RWPE1 (cell line): ENCODE data around the gene UROD.

Source experiments
- CTCF ChIA-PET: fragments of 350-600 bp; sonication (Branson Sonifier 250); formaldehyde crosslinking; extraction: SDS; loops from one replicate; lab custom pipeline; 2021; lab: Yijun Ruan, JAX
- POLR2A ChIA-PET: fragments of 400-600 bp; formaldehyde crosslinking; extraction: SDS; loops from one replicate; lab custom pipeline; 2020; ENCODE audit warnings: antibody characterized with exemption; ENCODE audit not compliant: low non-redundant PET; lab: Yijun Ruan, JAX
- DNase-seq: peaks from one replicate; pipeline ENCODE4 v3.0.0; 2012; ENCODE audit warnings: low spot score
- H3K27ac ChIP-seq: fragments of 450-650 bp; 2 replicates; pipeline ENCODE4 v1.5.1; 2017
- TF ChIP-seq, protein P1 (sequence below): fragments of 450-650 bp; conservative IDR thresholded peaks from 2 replicates; pipeline ENCODE4 v1.5.1; 2017; ENCODE audit warnings: low read depth, mild to moderate bottlenecking

UROD gene

DNA sequence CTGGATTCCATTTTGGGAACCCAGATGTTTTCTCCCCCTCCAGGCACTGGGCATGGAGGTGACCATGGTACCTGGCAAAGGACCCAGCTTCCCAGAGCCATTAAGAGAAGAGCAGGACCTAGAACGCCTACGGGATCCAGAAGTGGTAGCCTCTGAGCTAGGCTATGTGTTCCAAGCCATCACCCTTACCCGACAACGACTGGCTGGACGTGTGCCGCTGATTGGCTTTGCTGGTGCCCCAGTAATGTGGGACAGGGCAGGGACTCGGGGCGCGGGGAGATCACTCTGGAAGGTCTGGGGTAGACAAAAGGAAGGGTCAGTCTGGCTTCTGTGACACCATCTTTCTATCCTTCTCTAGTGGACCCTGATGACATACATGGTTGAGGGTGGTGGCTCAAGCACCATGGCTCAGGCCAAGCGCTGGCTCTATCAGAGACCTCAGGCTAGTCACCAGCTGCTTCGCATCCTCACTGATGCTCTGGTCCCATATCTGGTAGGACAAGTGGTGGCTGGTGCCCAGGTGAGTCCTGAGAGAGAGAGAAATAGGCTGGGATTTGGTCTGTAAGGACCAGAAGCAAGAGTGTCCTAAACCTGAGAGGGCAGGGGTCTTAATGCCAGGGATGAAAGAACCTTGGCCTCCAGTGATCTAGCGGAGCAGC lies 1.6 kb downstream of the UROD start:
- H3K27ac ChIP-seq = peak overlapping the region; percentile 91
- POLR2A ChIA-PET = no interaction called here
- CTCF ChIA-PET = interaction anchor here (0.6 to 2.1 kb wide), 15 partner anchors 14 to 1788 kb away, joined by 3 to 29 read pairs (median 4); no protein-coding TSS in a partner anchor
- TF ChIP-seq, protein P1, sequence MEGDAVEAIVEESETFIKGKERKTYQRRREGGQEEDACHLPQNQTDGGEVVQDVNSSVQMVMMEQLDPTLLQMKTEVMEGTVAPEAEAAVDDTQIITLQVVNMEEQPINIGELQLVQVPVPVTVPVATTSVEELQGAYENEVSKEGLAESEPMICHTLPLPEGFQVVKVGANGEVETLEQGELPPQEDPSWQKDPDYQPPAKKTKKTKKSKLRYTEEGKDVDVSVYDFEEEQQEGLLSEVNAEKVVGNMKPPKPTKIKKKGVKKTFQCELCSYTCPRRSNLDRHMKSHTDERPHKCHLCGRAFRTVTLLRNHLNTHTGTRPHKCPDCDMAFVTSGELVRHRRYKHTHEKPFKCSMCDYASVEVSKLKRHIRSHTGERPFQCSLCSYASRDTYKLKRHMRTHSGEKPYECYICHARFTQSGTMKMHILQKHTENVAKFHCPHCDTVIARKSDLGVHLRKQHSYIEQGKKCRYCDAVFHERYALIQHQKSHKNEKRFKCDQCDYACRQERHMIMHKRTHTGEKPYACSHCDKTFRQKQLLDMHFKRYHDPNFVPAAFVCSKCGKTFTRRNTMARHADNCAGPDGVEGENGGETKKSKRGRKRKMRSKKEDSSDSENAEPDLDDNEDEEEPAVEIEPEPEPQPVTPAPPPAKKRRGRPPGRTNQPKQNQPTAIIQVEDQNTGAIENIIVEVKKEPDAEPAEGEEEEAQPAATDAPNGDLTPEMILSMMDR = no peak
- no peak for DNase-seq

DNA sequence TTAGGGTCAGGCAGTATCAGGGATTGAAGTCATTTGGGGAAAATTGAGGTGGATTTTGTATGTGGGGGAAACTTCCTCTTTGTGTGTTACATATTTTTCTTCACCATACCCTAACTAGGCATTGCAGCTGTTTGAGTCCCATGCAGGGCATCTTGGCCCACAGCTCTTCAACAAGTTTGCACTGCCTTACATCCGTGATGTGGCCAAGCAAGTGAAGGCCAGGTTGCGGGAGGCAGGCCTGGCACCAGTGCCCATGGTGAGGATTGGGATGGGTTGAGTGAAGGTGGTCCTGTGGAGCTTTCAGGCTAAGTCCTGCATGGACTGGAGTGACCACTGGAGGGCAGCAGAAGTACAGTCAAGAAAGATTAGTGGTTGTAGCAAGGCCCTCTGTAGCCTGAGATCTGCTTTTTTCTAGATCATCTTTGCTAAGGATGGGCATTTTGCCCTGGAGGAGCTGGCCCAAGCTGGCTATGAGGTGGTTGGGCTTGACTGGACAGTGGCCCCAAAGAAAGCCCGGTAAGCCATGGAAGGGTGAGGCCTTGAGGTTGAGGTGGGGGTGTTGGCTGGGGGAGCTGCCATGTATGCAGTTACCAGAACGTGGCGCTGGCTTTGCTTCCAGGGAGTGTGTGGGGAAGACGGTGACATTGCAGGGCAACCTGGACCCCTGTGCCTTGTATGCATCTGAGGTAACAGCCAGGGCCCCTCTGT lies 2.4 kb downstream of the UROD start:
- CTCF ChIA-PET = interaction anchor here (0.6 to 2.1 kb wide), 16 partner anchors 85 to 1789 kb away, joined by 3 to 29 read pairs (median 4); no protein-coding TSS in a partner anchor
- TF ChIP-seq, protein P1 = peak; percentile 89
- POLR2A ChIA-PET = no interaction called here

DNA sequence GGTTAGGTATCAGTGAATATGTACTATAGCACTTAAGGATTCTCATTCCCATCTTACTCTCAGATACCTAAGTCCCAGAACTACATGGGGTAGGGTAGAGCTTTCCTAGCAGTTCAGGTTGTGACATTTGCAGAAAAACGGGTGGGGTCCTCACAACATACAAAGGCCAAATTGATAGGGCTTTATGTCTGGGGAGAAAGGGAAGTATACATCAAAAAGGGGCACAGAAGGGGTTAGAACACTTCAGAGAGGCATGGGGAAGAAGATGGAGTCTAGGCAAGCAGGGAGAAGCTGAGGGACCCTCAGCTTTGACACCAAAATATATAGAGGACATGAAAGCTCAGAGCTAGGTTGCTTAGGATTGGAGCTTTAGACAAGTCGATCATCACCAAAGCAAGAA lies 3.6 kb downstream of the UROD start:
- no peak overlapping the region for H3K27ac ChIP-seq
- ChIA-PET POLR2A (no interaction called here), CTCF (interaction anchor here (0.6 to 1.7 kb wide), 2 partner anchors 287 kb away, joined by 5 to 14 read pairs; no protein-coding TSS in a partner anchor)
- DNase-seq = no peak
- TF ChIP-seq, protein P1 = no peak

More for the DNA sequence above, 2.4 kb downstream of the UROD start:
- DNase-seq = peak; percentile 68
- peak overlapping the region; percentile 17; the same call in 1 of the 2 replicates for H3K27ac ChIP-seq

DNA sequence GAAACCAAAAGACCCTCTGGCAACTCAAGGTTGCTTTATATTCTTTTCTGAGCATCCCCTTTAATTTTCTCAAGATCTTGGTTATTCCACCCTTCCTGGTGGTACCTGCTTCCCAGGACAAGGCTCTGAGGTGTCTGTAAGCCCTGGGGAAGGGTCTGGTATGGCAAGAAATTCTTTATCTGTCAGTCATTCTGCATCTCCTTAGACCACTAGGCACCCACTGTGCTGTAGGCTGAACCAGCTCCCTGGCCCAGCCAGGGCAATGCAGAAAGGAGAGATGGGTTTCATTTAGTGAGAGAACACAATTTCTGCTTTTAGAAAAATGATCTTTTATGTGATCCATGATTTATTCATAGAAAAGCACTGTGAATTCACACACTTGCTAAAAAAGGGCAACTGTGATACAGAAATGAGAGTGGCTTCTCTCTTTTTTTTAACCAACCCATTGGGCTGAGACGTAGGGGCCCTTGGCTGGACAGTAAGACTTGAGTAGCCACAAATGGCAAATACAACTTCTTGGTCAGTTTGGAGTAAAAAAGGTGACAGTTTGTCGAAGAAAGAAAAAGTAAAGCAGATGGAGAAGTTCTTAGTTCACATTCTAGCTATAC lies 4.1 kb downstream of the UROD start:
- no peak for DNase-seq
- TF ChIP-seq, protein P1 = no peak
- CTCF ChIA-PET = interaction anchor here (0.6 to 0.7 kb wide), 2 partner anchors 283 to 287 kb away, joined by 3 to 5 read pairs; no protein-coding TSS in a partner anchor
- POLR2A ChIA-PET = no interaction called here
- no peak overlapping the region for H3K27ac ChIP-seq

DNA sequence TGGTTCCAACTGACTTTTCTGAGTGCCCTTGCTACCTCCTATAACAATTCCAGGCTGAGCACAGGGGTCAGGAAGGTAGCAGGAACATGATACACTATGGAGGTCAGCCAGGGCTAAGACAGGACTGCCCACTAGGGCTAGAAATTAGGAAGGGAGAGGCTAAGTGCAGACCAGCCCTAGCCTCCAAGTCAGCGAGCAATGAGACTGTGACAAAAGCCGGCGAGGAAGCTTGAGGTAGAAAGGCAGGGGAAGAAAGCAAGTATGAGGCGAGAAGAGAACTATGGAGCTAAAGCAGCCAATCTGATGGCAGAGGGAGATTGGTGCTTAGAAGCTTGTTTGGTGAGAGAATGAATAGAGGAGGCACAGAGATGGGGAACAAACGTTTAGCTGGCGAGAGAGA lies 4.7 kb downstream of the UROD start:
- no peak for DNase-seq
- TF ChIP-seq, protein P1 = no peak
- H3K27ac ChIP-seq = no peak overlapping the region
- ChIA-PET CTCF (interaction anchor here (0.7 to 2.0 kb wide), 2 partner anchors 283 to 477 kb away, joined by 3 to 6 read pairs; no protein-coding TSS in a partner anchor), POLR2A (no interaction called here)
